Neural cell (in vitro differentiated cells): ENCODE results near the gene ASPHD1. TPM values are rescaled to one million over a fixed set of nuclear protein-coding genes. Genes with fewer than 3 reads are reported as not detected.
A peak's percentile ranks its signal among the peaks of the same experiment; 100 is the strongest.

Experiments used
- H2AFZ ChIP-seq: fragments of 200-600, 300-800 bp; sonication (generic), shearing (Covaris generic); 2 replicates; pipeline ENCODE4 v1.6.0; 2014; ENCODE audit warnings: low read depth, mild to moderate bottlenecking, antibody characterized with exemption, low read length, moderate library complexity
- H3F3A ChIP-seq: fragments of 200-600 bp; shearing (Covaris generic); 2 replicates; pipeline ENCODE4 v1.6.1; 2016; ENCODE audit warnings: mild to moderate bottlenecking, moderate library complexity, mixed read lengths, antibody characterized with exemption, low read length; ENCODE audit not compliant: insufficient read depth, poor library complexity, severe bottlenecking
- H3K27ac ChIP-seq: fragments of 200-600, 300-800 bp; sonication (generic), shearing (Covaris generic); 2 replicates; pipeline ENCODE4 v1.5.1; 2014; ENCODE audit warnings: mild to moderate bottlenecking, low read length, moderate library complexity
- H3K27me3 ChIP-seq: fragments of 300-800, 200-600 bp; sonication (generic), shearing (Covaris generic); 2 replicates; pipeline ENCODE4 v1.6.0; 2014; ENCODE audit warnings: mild to moderate bottlenecking, low read depth, low read length, moderate library complexity; ENCODE audit not compliant: insufficient read depth
- H3K36me3 ChIP-seq: fragments of 300-800, 200-600 bp; sonication (generic), shearing (Covaris generic); 2 replicates; pipeline ENCODE4 v1.5.1; 2014; ENCODE audit warnings: mild to moderate bottlenecking, antibody characterized with exemption, low read length, moderate library complexity; ENCODE audit not compliant: insufficient read depth
- H3K4me2 ChIP-seq: fragments of 300-800, 200-600 bp; sonication (generic), shearing (Covaris generic); 2 replicates; pipeline ENCODE4 v1.6.0; 2014; ENCODE audit warnings: mild to moderate bottlenecking, low read length
- H3K4me3 ChIP-seq: fragments of 300-800, 200-600 bp; sonication (generic), shearing (Covaris generic); 2 replicates; pipeline ENCODE4 v1.5.1; 2014; ENCODE audit warnings: mild to moderate bottlenecking, low read length, moderate library complexity
- H3K79me2 ChIP-seq: fragments of 200-600 bp; shearing (Covaris generic); replicated peaks from 2 replicates; pipeline ENCODE4 v1.6.0; 2014; ENCODE audit warnings: mild to moderate bottlenecking, low read length, moderate library complexity; ENCODE audit not compliant: insufficient read depth
- H3K9ac ChIP-seq: fragments of 300-800, 200-600 bp; sonication (generic), shearing (Covaris generic); 2 replicates; pipeline ENCODE4 v1.6.1; 2016; ENCODE audit warnings: mild to moderate bottlenecking, low read length, mixed read lengths
- H3K9me2 ChIP-seq: fragments of 200-600 bp; shearing (Covaris generic); 2 replicates; pipeline ENCODE4 v1.6.1; 2016; ENCODE audit warnings: mild to moderate bottlenecking, low read length, mixed read lengths; ENCODE audit not compliant: insufficient read depth
- H3K9me3 ChIP-seq: fragments of 200-600, 300-800 bp; sonication (generic), shearing (Covaris generic); 2 replicates; pipeline ENCODE4 v1.6.1; 2016; ENCODE audit warnings: mild to moderate bottlenecking, mixed run types, low read length, moderate library complexity, mixed read lengths
- H4K20me1 ChIP-seq: fragments of 200-600 bp; shearing (Covaris generic); 2 replicates; pipeline ENCODE4 v1.6.1; 2016; ENCODE audit warnings: mild to moderate bottlenecking, mixed run types; ENCODE audit not compliant: insufficient read depth
- EP300 ChIP-seq: fragments of 450-650 bp; conservative IDR thresholded peaks from 2 replicates; pipeline ENCODE4 v1.6.1; 2014; ENCODE audit warnings: antibody characterized with exemption, mild to moderate bottlenecking, moderate library complexity; ENCODE audit not compliant: poor library complexity, severe bottlenecking
- EZH2 ChIP-seq: fragments of 200-600, 300-800 bp; shearing (Covaris generic), sonication (generic); IDR thresholded peaks from 2 replicates; pipeline ENCODE4 v1.6.1; 2014; ENCODE audit warnings: antibody characterized with exemption, low read length, borderline replicate concordance, mild to moderate bottlenecking; ENCODE audit not compliant: insufficient read depth, poor library complexity, severe bottlenecking
- MXI1 ChIP-seq: fragments of 450-650 bp; conservative IDR thresholded peaks from 2 replicates; pipeline ENCODE4 v1.6.1; 2014; ENCODE audit warnings: antibody characterized with exemption, mild to moderate bottlenecking; ENCODE audit not compliant: poor library complexity, severe bottlenecking
- POLR2AphosphoS5 ChIP-seq: IDR thresholded peaks from 2 replicates; pipeline ENCODE4 v1.6.1; 2012
- RAD21 ChIP-seq: fragments of 450-650 bp; conservative IDR thresholded peaks from 2 replicates; pipeline ENCODE4 v1.6.1; 2014; ENCODE audit warnings: antibody characterized with exemption, mild to moderate bottlenecking, moderate library complexity
- SMC3 ChIP-seq: fragments of 450-650 bp; conservative IDR thresholded peaks from 2 replicates; pipeline ENCODE4 v1.6.1; 2014; ENCODE audit warnings: antibody characterized with exemption, mild to moderate bottlenecking, moderate library complexity; ENCODE audit not compliant: poor library complexity
- TAF1 ChIP-seq: IDR thresholded peaks from 2 replicates; pipeline ENCODE4 v1.6.1; 2012; ENCODE audit warnings: low read depth
- polyA plus RNA-seq: library from polyadenylated mRNA; depleted of rRNA; stranded (reverse); fragments of >200 nt; gene quantifications from 2 replicates; pipeline ENCODE4 v1.2.3, GENCODE V29; 2014
- TF ChIP-seq, protein P1 (sequence below): fragments of 450-650 bp; IDR thresholded peaks from 2 replicates; pipeline ENCODE4 v1.5.1; 2014; ENCODE audit warnings: antibody characterized with exemption, mild to moderate bottlenecking, moderate library complexity; ENCODE audit not compliant: poor library complexity, severe bottlenecking
- TF ChIP-seq, protein P2 (sequence below): IDR thresholded peaks from 2 replicates; pipeline ENCODE4 v1.6.1; 2012; ENCODE audit warnings: borderline replicate concordance

ASPHD1 gene
- polyA plus RNA-seq, 1 donor from 2014 or later = 38.9 TPM

GRCh38 chr16:29862383-29862883 is 37.9 kb upstream of the ASPHD1 start:
- no peaks in the 10 kb centered on the region for H3F3A ChIP-seq
- no peaks in the 10 kb centered on the region for H4K20me1 ChIP-seq
- H3K27ac ChIP-seq = peak overlapping the region; percentile 82
- H3K27me3 ChIP-seq = no peaks in the 10 kb centered on the region
- H3K9me2 ChIP-seq = no peaks in the 10 kb centered on the region
- H3K4me2 ChIP-seq = peak overlapping the region; percentile 64
- H3K9ac ChIP-seq = peak overlapping the region; percentile 86
- no peaks in the 10 kb centered on the region for H3K9me3 ChIP-seq
- peaks cover 6% of the 10 kb centered on the region for H3K79me2 ChIP-seq
- H3K4me3 ChIP-seq = peak overlapping the region; percentile 90
- no peak overlapping the region for H2AFZ ChIP-seq
- TF ChIP-seq RAD21 (no peak), SMC3 (peak; percentile 14), EZH2 (no peak)
- no peaks in the 10 kb centered on the region for H3K36me3 ChIP-seq

DNA sequence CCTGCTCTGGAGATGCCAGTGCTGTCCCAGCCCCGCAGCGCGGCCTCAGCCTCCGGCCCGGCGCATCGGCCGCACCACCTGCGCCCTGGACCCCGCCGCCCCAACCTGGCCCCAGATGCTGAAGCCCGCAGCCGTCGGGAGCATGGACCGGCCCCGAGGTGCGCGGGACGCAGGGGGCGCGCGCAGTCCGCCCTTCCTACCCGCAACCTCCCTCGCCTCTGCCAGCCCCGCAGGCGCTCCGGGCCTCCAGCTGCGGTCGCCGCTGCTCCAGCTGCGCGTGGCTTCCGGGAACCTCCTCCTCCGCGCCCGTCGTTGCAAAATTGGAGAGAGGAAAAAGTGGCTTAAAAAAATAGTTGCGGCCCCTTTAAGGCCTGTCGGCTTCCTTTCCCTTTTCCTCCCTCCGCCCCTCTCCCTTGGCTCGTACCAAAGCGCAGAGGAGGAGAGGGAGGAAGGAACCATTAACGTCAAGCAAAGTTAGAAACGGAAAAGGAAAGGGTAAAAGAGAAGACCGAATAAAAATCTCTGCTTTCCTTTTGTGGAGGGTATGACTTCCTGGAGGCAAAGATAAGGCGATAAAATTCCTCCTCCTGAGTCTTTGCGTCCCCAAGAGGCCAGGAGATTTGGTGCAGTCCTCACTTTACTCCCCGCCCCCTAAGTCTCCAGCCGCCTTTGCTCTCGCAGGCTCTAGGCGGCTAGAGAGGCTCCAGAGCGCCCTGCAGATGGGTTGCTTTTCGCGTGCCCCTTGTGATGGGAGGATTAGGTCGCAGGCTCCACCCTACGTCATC is 37.2 kb upstream of the ASPHD1 start, which contains the start of gene CDIPT:
Gene CDIPT (minus strand): TSS at position 343 of the 785 bp plus-strand sequence. CDS start 369 bp downstream, outside the sequence.
- no peaks in the 10 kb centered on the region for H3K9me3 ChIP-seq
- H3K4me2 ChIP-seq = peak within 1 kb of the TSS; percentile 64
- peak within 1 kb of the TSS; percentile 82 for H3K27ac ChIP-seq
- H2AFZ ChIP-seq = peak within 1 kb of the TSS; percentile 34
- peak within 1 kb of the TSS; percentile 90 for H3K4me3 ChIP-seq
- peak; percentile 13 for TF ChIP-seq SMC3
- TF ChIP-seq, protein P1, sequence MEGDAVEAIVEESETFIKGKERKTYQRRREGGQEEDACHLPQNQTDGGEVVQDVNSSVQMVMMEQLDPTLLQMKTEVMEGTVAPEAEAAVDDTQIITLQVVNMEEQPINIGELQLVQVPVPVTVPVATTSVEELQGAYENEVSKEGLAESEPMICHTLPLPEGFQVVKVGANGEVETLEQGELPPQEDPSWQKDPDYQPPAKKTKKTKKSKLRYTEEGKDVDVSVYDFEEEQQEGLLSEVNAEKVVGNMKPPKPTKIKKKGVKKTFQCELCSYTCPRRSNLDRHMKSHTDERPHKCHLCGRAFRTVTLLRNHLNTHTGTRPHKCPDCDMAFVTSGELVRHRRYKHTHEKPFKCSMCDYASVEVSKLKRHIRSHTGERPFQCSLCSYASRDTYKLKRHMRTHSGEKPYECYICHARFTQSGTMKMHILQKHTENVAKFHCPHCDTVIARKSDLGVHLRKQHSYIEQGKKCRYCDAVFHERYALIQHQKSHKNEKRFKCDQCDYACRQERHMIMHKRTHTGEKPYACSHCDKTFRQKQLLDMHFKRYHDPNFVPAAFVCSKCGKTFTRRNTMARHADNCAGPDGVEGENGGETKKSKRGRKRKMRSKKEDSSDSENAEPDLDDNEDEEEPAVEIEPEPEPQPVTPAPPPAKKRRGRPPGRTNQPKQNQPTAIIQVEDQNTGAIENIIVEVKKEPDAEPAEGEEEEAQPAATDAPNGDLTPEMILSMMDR = peak; percentile 97
- peak; percentile 15 for TF ChIP-seq RAD21
- TF ChIP-seq POLR2AphosphoS5 = peak; percentile 71
- TF ChIP-seq TAF1 = peak; percentile 51
- TF ChIP-seq, protein P2, sequence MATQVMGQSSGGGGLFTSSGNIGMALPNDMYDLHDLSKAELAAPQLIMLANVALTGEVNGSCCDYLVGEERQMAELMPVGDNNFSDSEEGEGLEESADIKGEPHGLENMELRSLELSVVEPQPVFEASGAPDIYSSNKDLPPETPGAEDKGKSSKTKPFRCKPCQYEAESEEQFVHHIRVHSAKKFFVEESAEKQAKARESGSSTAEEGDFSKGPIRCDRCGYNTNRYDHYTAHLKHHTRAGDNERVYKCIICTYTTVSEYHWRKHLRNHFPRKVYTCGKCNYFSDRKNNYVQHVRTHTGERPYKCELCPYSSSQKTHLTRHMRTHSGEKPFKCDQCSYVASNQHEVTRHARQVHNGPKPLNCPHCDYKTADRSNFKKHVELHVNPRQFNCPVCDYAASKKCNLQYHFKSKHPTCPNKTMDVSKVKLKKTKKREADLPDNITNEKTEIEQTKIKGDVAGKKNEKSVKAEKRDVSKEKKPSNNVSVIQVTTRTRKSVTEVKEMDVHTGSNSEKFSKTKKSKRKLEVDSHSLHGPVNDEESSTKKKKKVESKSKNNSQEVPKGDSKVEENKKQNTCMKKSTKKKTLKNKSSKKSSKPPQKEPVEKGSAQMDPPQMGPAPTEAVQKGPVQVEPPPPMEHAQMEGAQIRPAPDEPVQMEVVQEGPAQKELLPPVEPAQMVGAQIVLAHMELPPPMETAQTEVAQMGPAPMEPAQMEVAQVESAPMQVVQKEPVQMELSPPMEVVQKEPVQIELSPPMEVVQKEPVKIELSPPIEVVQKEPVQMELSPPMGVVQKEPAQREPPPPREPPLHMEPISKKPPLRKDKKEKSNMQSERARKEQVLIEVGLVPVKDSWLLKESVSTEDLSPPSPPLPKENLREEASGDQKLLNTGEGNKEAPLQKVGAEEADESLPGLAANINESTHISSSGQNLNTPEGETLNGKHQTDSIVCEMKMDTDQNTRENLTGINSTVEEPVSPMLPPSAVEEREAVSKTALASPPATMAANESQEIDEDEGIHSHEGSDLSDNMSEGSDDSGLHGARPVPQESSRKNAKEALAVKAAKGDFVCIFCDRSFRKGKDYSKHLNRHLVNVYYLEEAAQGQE = no peak
- TF ChIP-seq EP300 = peak; percentile 62
- TF ChIP-seq EZH2 = no peak
- peak; percentile 88 for TF ChIP-seq MXI1
- no peaks in the 10 kb centered on the region for H3K27me3 ChIP-seq
- H3K79me2 ChIP-seq = peaks cover 6% of the 10 kb centered on the region
- peak within 1 kb of the TSS; percentile 86 for H3K9ac ChIP-seq
- no peaks in the 10 kb centered on the region for H3K36me3 ChIP-seq
- H3F3A ChIP-seq = no peaks in the 10 kb centered on the region
- H4K20me1 ChIP-seq = no peaks in the 10 kb centered on the region
- H3K9me2 ChIP-seq = no peaks in the 10 kb centered on the region
